HT-29 (cell line): ENCODE results near the gene BMP2. TPM values are rescaled to one million over a fixed set of nuclear protein-coding genes. Genes with fewer than 3 reads are reported as not detected.

Experiments used
- DNase-seq: peaks from one replicate; pipeline ENCODE4 v3.0.0-alpha.2; 2015; ENCODE audit warnings: low spot score
- total RNA-seq: library from RNA; depleted of rRNA; stranded (reverse); fragments of >200 nt; shearing (Covaris generic); gene quantifications from 2 replicates; pipeline ENCODE4 v1.2.3, GENCODE V29; 2014

Gene BMP2
- total RNA-seq, 1 experiment from 2014 or later, result 11.7 TPM

GRCh38 chr20:6829510-6830116, 62.1 kb downstream of the BMP2 start:
- no peak for DNase-seq
